Activated naive CD8-positive, alpha-beta T cell treated with anti-CD3 and anti-CD28 coated beads, Interleukin-2, amount 50 U/mL, for 24 hours (primary cell): Measurements from ENCODE around the gene CLCA2.
"Not testable (repeated sequence)": the region's sequence is repeated elsewhere in the genome, so short reads cannot be mapped to it uniquely, and the experiment has no call there.

Experiments used
- ATAC-seq: fragments of 150-1000 bp; cut with Tn5 transposase; one replicate; pipeline ENCODE4 v1.10.0; 2021
- DNase-seq: peaks from one replicate; pipeline ENCODE4 v3.0.0; 2021
- H3K27ac Mint-ChIP-seq: one replicate; pipeline ENCODE4 v1.8.0; 2021; ENCODE audit warnings: mild to moderate bottlenecking, mixed read lengths
- H3K27me3 Mint-ChIP-seq: one replicate; pipeline ENCODE4 v1.8.0; 2021; ENCODE audit warnings: mixed read lengths
- H3K36me3 Mint-ChIP-seq: one replicate; pipeline ENCODE4 v1.8.0; 2021; ENCODE audit warnings: low read depth, mixed read lengths
- H3K4me1 Mint-ChIP-seq: one replicate; pipeline ENCODE4 v1.8.0; 2021; ENCODE audit warnings: mixed read lengths
- H3K4me3 Mint-ChIP-seq: one replicate; pipeline ENCODE4 v1.8.0; 2021; ENCODE audit warnings: mild to moderate bottlenecking, moderate library complexity, mixed read lengths
- H3K9me3 Mint-ChIP-seq: one replicate; pipeline ENCODE4 v1.8.0; 2021; ENCODE audit warnings: mixed read lengths

CLCA2 gene

GRCh38 chr1:86477682-86478081, 53.7 kb downstream of the CLCA2 start:
- Mint-ChIP-seq H3K27me3 (peaks cover 2% of the 10 kb centered on the region), H3K4me3 (no peak overlapping the region), H3K27ac (no peak overlapping the region), H3K36me3 (no peaks in the 10 kb centered on the region), H3K9me3 (no peaks in the 10 kb centered on the region), H3K4me1 (no peaks in the 10 kb centered on the region)
- DNase-seq (no peak), ATAC-seq (no peak)

GRCh38 chr1:86478416-86479156, 54.6 kb downstream of the CLCA2 start:
- Mint-ChIP-seq H3K4me1 (no peaks in the 10 kb centered on the region), H3K27me3 (peaks cover under 1% of the 10 kb centered on the region)
- ATAC-seq = no peak

GRCh38 chr1:86481966-86482365, 58.0 kb downstream of the CLCA2 start:
- H3K4me3 Mint-ChIP-seq = no peak overlapping the region
- ATAC-seq (no peak), DNase-seq (no peak)
- no peak overlapping the region for H3K27ac Mint-ChIP-seq
- H3K9me3 Mint-ChIP-seq = no peaks in the 10 kb centered on the region
- no peaks in the 10 kb centered on the region for H3K4me1 Mint-ChIP-seq
- no peaks in the 10 kb centered on the region for H3K36me3 Mint-ChIP-seq
- no peaks in the 10 kb centered on the region for H3K27me3 Mint-ChIP-seq

More at GRCh38 chr1:86478416-86479156, 54.6 kb downstream of the CLCA2 start:
- Mint-ChIP-seq H3K27ac (no peak overlapping the region), H3K4me3 (no peak overlapping the region), H3K9me3 (no peaks in the 10 kb centered on the region), H3K36me3 (no peaks in the 10 kb centered on the region)
- DNase-seq = no peak

GRCh38 chr1:86487131-86487810, 63.3 kb downstream of the CLCA2 start:
- ATAC-seq (no peak), DNase-seq (no peak)
- H3K4me3 Mint-ChIP-seq = no peak overlapping the region
- no peaks in the 10 kb centered on the region for H3K9me3 Mint-ChIP-seq
- no peaks in the 10 kb centered on the region for H3K36me3 Mint-ChIP-seq
- H3K27me3 Mint-ChIP-seq = no peaks in the 10 kb centered on the region
- no peak overlapping the region for H3K27ac Mint-ChIP-seq
- no peaks in the 10 kb centered on the region for H3K4me1 Mint-ChIP-seq

GRCh38 chr1:86487811-86488141, 63.8 kb downstream of the CLCA2 start:
- Mint-ChIP-seq H3K27ac (no peak overlapping the region), H3K27me3 (no peaks in the 10 kb centered on the region), H3K9me3 (no peaks in the 10 kb centered on the region), H3K36me3 (no peaks in the 10 kb centered on the region), H3K4me1 (no peaks in the 10 kb centered on the region), H3K4me3 (no peak overlapping the region)
- ATAC-seq = no peak
- DNase-seq = no peak

- no peak overlapping the region for H3K4me3 Mint-ChIP-seq
- no peaks in the 10 kb centered on the region for H3K36me3 Mint-ChIP-seq
- H3K27ac Mint-ChIP-seq = no peak overlapping the region
- ATAC-seq (no peak), DNase-seq (no peak)
- no peaks in the 10 kb centered on the region for H3K4me1 Mint-ChIP-seq
- no peaks in the 10 kb centered on the region for H3K9me3 Mint-ChIP-seq
- no peaks in the 10 kb centered on the region for H3K27me3 Mint-ChIP-seq
Observed at GRCh38 chr1:86489242-86489878, 65.4 kb downstream of the CLCA2 start.

- no peak for ATAC-seq
- H3K27me3 Mint-ChIP-seq = no peaks in the 10 kb centered on the region
- H3K4me3 Mint-ChIP-seq = no peak overlapping the region
- H3K9me3 Mint-ChIP-seq = no peaks in the 10 kb centered on the region
- no peak for DNase-seq
- no peaks in the 10 kb centered on the region for H3K36me3 Mint-ChIP-seq
- no peaks in the 10 kb centered on the region for H3K4me1 Mint-ChIP-seq
- no peak overlapping the region for H3K27ac Mint-ChIP-seq
Observed at GRCh38 chr1:86491171-86491950, 67.4 kb downstream of the CLCA2 start.

- ATAC-seq = no peak
- DNase-seq = no peak
- Mint-ChIP-seq H3K27ac (no peak overlapping the region), H3K4me1 (peaks cover 8% of the 10 kb centered on the region), H3K36me3 (no peaks in the 10 kb centered on the region), H3K4me3 (no peak overlapping the region), H3K27me3 (peaks cover 5% of the 10 kb centered on the region), H3K9me3 (no peaks in the 10 kb centered on the region)
Observed at GRCh38 chr1:86498281-86498680, 74.3 kb downstream of the CLCA2 start.

GRCh38 chr1:86499987-86500593, 76.1 kb downstream of the CLCA2 start:
- peaks cover 8% of the 10 kb centered on the region for H3K27me3 Mint-ChIP-seq
- ATAC-seq = no peak
- H3K4me1 Mint-ChIP-seq = peaks cover 10% of the 10 kb centered on the region
- H3K36me3 Mint-ChIP-seq = no peaks in the 10 kb centered on the region
- no peak for DNase-seq
- no peaks in the 10 kb centered on the region for H3K9me3 Mint-ChIP-seq
- no peak overlapping the region for H3K4me3 Mint-ChIP-seq
- H3K27ac Mint-ChIP-seq = no peak overlapping the region

GRCh38 chr1:86500714-86501113, 76.7 kb downstream of the CLCA2 start:
- Mint-ChIP-seq H3K27ac (no peak overlapping the region), H3K36me3 (no peaks in the 10 kb centered on the region), H3K9me3 (no peaks in the 10 kb centered on the region), H3K4me1 (peaks cover 10% of the 10 kb centered on the region), H3K27me3 (peaks cover 8% of the 10 kb centered on the region), H3K4me3 (no peak overlapping the region)
- ATAC-seq = no peak
- DNase-seq = no peak

- not testable (repeated sequence) for H3K9me3 Mint-ChIP-seq, H3K27me3 Mint-ChIP-seq, H3K4me1 Mint-ChIP-seq, H3K27ac Mint-ChIP-seq, H3K36me3 Mint-ChIP-seq
- ATAC-seq (peak; percentile 77), DNase-seq (peak; percentile 26)
- H3K4me3 Mint-ChIP-seq = peak overlapping the region; percentile 79
Observed at GRCh38 chr1:86502125-86502646, 78.2 kb downstream of the CLCA2 start.

- H3K27ac Mint-ChIP-seq = no peak overlapping the region
- H3K36me3 Mint-ChIP-seq = no peaks in the 10 kb centered on the region
- ATAC-seq = peak; percentile 43
Observed at GRCh38 chr1:86502721-86503405, 78.9 kb downstream of the CLCA2 start.

GRCh38 chr1:86503406-86504136, 79.6 kb downstream of the CLCA2 start:
- peak overlapping the region; percentile 48 for H3K4me3 Mint-ChIP-seq

More at GRCh38 chr1:86502721-86503405, 78.9 kb downstream of the CLCA2 start:
- Mint-ChIP-seq H3K9me3 (no peaks in the 10 kb centered on the region), H3K27me3 (peaks cover 7% of the 10 kb centered on the region), H3K4me1 (peaks cover 10% of the 10 kb centered on the region), H3K4me3 (peak overlapping the region; percentile 79)
- no peak for DNase-seq

More at GRCh38 chr1:86503406-86504136, 79.6 kb downstream of the CLCA2 start:
- Mint-ChIP-seq H3K4me1 (peaks cover 10% of the 10 kb centered on the region), H3K27me3 (peaks cover 2% of the 10 kb centered on the region), H3K9me3 (no peaks in the 10 kb centered on the region), H3K27ac (no peak overlapping the region), H3K36me3 (no peaks in the 10 kb centered on the region)
- ATAC-seq (no peak), DNase-seq (no peak)
